ENCODE data around the gene PGAP1.

The PGAP1 gene

DNA sequence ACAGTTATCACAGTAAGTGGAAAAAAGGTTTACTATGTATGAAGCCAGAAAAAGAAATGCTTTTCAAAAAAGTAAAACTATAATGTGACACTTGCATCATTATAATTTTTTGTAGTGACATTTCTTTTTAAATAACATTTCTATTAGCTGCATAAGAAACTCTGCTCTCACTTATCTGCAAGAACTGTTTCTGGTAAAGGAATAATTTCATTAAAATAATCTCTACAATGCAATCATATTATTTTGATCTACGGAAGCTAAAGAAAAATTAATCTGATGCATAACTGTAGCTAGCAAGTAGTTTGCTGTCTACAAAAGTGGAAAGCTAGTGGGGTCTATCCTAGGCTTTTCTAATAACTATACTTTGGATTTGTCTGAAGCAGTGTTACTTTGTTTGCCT lies 50.1 kb downstream of the PGAP1 start:
- DNase-seq = no peak

DNA sequence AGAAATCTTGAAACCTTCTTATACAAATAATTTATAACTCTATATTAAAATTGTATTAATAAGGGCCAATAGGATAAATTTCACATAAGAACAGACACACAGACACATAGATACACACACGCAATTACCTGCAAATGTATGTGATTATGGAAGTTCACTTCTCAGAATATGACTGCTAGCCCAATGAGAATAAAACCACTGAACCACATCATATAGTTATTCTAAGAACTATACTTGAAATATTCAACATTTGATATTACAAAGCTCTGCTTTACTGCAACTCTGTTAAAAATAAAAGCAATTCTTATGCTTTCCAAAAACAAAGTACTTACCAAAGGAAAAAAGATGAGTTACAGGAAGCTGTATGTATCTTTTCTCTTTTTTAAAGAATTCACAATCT lies 51.1 kb downstream of the PGAP1 start:
- DNase-seq = no peak

DNA sequence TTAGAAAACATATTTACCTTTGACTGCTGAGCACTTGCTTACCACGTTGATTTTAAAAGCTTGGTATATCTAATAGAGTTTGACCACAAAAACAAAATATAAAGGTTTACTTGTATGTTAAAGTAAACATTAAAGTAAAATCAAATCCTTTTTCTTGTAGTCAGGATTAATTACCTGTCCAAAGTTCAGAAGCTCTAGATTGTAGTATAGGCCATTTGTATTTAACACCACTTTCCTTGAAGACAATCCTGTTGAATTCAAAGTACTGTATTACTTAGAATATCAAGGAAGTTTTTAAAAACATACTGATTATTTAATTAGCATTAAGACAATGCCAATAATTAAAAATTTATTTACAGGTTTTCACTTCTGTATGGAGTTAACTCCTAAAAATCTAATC lies 53.0 kb downstream of the PGAP1 start:
- no peak for DNase-seq

DNA sequence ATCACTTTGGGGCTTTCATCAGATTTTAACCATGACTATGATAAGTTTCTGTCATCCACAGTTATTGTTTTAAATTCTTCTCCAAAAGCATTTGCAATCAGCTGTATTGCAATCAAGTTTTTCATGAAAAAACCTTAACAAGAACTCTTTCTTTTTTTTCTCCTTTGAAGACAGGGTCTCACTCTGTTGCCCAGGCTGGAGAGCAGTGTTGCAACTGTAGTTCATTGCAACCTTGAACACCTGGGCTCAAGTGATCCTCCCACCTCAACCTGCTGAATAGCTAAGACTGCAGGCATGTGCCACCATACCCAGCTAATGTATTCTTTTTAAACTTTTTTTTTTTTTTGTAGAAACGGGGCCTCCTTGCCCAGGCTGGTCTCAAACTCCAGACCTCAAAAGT lies 71.9 kb downstream of the PGAP1 start:
- no peak for DNase-seq

DNA sequence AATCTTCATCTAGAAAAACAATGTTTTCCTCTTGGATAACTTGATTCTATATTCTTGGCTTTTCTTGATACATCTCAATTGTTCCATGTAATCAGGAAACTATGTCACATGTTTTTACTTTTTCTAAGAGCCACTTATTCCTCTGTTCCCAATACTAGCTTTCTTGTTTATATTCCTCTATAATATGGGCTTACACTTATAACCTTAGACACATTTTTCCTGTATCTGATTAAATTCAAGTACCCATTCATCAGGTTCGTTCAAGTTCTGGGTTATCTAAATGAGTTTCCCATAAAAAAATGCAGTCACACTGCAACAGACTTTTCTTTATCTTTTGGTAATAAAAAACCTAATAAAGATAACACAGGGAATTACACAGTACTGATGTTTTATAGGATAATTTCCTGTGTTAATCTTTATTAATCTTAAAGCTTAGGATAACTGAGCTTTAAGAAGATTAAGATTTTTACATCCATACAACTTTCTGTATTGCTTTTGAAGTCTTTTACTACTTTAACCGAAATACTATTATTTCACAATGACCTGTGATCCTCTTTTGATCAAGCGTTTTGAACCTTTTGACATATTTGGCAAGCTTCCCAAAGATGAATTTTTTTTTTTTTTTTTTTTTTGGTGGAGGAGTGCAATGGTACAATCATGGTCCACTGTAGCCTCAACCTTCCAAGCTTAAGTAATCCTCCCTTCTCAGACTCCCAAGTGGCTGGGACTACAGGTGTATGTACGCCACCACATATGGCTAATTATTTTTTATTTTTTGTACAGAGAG lies 73.0 kb downstream of the PGAP1 start:
- no peak for DNase-seq

DNA sequence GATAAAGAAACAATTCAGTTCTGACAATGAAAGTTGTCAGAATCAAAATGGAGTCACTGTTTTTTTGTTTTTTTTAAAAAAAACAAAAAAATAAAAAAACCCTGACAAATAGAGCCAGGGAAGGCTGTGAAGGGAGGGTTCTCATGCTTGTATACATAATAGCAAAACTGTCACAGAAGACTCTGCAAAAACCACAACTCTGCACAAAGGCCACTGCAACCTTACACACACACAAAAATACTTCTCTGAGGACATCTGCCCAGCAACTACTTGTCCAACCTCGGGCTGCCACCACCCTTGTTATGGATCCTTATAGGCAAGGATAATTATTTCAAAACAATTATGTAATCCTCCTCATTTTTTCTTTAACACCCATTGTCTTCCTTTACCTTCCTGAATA lies 75.4 kb downstream of the PGAP1 start:
- no peak for DNase-seq

DNA sequence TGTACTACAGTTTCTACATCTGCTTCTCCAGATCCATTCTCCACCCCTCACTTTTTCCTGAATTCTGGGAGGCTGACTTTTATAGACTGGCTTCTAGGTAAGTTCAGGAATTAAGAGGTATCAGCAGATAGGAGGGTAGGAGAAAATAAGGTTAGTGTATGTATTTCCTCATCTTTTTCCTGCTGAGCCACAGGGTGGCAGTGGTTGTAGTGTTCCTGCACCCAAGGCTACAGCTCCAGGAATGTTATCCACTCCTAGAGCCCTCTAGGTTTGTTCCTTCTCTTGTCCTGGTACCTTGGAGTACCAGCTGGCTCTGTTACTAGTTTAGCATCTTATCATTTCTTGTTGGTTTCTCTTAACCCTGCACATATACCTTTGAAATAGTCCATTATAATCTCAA lies 76.6 kb downstream of the PGAP1 start:
- no peak for DNase-seq

DNA sequence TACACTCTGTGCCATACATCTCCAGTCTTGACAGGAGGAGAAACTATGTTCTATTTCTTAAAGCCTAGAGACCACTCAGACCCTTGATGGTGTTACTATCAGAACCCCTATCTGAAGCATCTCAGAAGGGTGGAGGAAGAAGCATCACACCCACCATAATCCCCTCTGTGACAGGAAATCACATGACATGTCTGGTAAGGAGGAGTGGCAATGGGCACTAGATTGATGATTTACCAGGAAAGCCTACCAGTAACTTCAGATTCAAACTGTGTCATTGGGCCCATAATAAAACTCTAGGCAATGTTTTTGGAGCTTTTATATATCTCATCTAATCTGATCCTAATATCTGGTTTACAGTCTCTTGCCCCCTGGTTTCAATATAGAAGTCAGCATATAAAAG lies 80.2 kb downstream of the PGAP1 start:
- no peak for DNase-seq

DNA sequence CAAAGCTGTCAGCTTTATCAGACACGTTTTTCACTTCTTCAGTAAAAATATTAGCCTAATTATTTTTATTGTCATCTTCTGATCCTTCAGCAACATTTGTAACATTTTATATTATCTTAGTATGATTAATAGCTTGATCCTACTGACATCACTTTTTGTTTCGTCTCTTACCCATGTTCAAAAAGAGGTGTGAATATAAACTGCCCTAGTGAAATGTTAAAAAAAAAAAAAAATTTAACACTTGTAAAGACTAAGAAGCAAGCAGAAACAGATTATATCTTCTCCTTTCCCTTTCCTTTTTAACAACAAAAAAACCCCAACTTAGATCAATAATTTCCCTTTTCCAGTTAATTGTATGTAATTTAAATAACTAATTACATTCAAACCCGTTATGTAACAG lies 81.1 kb downstream of the PGAP1 start:
- no peak for DNase-seq

DNA sequence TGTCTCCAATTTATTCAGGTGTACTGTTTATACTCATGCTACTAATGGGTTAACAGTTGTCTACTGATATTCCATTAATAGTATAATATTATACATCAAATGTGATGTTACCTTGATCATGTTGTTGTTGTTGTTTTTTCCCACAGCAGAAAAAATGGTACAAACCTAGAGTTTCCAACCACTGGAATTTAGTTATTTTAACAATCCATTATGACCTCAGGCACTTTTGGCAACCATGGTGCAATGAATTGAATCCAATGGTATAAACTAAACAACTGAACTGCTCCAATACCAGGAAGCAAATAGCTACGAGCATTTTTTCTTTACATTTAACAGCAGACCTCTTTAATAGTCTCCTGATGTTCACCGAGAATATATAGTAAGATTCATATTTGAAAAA lies 86.3 kb downstream of the PGAP1 start:
- no peak for DNase-seq

DNA sequence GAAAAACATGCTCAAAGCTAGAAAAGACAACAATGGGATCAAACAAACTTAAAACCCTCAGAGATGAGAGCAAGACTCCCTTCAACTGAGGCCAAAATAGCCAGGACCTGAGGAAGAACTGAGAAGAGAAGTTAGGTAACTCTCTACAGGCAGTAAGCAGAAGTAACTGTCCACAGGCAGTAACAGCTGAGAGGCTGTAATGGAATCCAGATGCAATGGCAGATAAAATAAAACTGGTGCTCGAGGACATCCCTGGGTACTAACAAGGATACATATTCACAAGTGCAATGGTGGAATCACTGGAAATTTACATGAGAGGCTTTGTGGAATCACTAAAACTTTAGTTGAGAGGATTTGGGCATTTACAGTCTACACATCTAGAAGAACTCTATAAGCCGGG lies 86.9 kb downstream of the PGAP1 start:
- no peak for DNase-seq

DNA sequence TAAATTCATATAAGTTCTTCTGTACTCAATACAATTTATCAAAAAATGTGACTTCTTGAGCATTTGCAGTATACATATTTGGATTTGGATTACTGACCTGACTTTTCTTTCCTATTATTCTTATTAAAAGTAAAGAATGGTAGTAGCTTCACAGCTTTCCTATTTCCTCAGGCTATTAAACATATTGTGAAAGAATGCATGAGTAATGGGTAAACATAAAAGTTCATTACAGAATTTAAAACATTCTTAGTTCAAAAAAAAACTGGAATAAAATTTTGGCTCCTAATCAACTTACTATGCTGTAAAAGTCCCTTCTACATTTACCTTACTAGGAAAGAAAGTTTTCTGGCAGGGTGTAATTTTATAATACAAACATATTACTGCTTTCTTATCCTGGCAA lies 90.1 kb downstream of the PGAP1 start:
- DNase-seq = no peak

DNA sequence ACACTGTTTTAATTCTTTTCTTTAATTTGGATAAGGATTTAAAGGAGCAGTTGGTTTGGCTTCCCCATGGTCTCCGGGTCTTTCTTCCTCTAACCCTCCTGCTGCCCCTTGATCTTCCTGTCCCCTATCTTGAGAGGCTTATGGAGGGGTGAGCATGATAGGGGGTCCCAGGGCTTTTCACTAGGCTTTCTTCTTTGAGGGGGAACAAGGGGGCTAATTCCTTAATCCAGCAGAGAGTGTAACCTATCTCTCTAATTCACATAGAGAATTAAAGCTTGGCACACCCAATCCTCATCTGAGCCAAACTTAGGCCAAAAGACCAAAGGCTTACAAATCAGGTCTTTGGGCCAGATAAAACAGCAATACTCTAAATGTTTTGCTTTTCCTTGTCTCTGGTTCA lies 95.8 kb downstream of the PGAP1 start:
- DNase-seq = no peak

DNA sequence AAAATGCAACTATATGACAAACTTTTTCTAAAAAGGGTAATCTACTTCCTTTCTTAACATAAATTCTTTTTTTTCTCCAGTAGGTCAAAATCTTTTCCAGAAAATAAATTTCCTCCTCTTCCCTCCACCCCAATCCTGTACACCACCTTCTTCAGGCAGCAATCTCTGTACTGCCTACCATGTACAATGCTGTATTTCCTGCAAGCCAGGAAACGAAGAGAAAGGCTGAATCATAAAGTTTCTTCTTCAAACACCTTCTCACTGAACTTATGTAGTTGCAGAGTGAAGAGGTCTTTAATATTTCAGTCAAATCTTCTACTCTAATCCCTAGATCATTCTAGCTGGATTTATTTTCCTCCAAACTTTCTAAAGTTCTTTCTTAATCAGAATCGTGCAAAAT lies 99.2 kb downstream of the PGAP1 start:
- no peak for DNase-seq

DNA sequence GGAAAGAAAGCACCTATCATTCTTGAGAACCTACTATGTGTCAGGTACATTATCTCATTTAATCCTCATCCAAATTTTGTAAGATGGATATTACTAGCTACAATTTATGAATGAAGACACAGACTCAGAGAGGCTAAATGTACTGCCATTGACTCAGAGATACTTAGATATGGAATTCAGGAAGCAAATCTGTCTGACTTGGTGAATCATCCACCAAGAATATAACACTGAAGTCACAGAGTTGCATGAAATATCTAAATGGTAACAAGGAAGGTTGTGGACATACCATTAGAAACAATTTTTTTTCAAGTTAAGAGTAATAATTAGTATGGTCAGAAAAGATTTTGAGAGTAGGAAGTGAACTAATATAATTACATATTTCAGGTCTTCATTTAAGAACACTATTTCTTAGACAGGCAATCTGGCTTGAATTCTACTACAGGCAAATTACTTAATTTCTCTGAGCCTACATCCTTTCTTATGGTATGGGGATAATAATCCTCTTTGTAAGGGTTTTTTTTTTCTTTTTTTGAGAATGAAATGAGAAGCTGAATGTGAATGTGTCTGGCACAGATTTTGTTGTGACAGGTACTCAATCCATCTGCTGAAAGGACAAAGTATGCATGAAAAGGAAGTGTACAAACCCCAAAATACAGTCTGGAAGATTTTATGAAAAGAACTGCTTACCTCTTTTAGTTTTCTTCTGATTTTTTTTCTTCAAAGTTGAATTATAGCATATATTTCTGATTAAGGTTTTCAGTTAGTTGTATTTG lies 102.6 kb downstream of the PGAP1 start:
- no peak for DNase-seq

DNA sequence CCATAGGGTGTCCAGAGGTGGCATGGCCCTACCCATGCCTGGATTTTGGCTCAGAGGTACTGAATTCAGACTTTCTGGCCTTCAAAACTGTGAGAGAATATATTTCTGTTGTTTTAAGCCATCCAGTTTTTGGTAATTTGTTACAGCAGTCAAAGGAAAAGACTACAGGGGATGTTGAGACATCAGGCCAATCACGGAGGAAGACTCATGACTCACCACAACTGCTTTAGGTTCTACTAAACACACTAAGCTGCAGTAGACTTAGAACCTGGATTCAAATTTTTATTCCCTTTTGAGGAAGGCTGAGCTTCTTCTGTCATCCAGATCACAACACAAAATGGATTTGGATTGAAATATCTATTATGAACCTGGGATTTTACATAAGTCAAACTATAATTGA lies 105.3 kb downstream of the PGAP1 start:
- no peak for DNase-seq

DNA sequence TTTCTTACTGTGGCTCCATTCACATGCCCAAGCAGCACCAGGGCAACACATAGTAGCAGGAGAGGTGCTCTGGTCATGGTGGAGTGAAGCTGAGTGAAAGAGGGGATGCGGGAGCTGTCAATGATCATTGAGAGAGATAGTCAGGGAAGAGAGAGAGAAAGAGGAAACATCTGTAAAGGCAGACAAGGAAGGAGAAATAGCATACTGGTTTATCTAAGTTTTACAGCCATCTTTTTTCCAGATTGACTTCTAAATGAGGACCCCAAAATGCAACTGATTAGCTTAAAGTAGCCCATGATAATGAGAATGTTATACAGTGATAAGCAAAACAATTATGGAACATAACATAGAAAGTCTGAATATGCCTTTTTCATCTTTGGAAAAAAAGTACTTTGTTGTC lies 117.2 kb downstream of the PGAP1 start, which contains the start of gene C2orf66:
Gene C2orf66 (minus strand): TSS at position 96 of the 400 bp plus-strand sequence. CDS start 19 bp downstream, at position 77.
- DNase-seq = no peak

DNA sequence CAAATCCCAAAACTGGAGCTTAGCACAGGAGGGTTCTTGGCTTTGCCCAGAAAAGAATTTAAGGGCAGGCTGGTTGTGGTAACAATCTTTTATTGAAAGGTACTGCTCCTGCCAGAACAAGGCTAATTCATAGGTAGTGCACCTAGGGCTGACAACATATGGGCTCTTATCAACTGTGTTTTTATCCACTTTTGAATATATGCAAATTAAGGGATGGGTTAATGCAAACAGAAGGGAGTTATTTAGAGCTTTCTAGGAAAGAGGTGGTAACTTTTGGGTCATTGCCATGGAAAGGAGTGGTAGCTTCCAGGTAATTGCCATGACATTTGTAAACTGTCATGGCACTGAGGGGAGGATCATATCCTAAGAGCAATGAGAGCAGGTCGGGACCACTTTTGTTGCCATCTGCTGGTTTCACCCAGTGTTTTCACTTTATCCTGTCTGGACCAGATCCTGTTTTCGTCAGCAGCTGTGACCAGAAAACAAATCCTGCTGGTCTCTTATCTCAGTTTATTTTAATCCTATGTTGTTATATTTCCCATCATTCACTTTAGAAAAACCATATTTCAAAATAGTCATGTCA lies 118.3 kb downstream of the PGAP1 start:
- no peak for DNase-seq

DNA sequence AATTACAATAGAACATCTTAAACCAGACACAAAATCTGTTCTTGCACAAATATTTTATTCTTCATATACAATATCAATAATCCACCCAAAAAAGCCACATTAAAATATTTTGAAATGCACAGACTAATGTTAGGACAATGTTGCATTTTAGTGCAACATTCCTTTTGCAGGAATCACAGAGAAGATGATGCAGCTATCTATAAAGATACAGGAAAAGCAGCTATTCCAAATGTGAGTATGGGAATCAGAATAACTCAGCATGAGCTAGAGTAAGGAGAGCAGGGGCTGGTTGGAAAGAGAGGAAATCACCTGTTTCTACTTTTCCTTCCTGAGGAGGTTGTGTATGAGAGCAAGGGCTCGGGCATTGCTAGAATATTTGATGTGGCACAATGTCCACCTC lies 122.1 kb downstream of the PGAP1 start:
- DNase-seq = no peak

DNA sequence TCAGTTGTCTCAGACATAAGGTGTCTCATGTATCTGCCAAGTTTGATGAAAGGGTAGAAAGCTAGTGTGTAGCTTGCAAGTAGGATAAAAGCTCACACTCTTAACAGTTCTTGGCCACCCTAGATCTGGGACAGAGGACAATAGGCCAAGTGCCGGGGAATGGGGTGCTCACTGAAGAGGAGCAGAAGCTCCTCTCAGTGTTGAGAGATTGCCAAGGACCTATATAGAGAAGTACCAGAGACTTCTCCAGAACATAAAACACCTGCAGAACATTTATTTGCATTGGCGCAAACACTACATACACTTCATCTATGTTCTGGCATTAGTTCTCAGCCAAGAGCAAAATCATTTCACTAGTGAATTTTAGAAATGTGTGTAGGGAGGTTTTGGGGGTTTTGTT lies 124.1 kb downstream of the PGAP1 start:
- no peak for DNase-seq

DNA sequence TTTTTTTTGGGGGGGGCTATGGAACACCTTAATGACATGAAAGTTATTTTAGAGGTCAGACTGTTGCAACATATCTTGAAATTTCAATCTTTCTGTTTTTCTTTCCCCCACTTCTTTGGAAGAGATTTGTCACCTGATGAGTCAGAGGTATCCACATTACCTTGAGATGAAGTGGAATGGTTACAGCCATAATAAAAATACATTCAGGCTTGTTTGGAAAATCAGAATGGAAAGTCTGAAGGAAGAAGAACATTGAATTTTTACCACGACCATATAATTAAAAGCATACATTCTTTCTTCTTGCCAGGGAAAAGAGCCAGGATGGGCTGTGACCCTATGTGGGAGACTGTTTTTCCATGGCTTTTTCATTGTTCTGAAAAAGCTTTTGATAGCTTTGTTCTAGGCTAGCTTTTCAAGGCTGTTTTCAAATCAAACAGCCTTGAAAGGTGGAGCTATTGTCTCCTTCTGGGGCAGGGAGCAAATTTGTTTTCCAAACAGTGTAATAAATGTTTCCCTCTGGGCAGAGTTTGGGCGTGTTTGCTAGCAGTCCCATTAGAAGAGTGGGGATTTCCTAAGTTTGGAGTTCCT lies 124.7 kb downstream of the PGAP1 start:
- DNase-seq = no peak

DNA sequence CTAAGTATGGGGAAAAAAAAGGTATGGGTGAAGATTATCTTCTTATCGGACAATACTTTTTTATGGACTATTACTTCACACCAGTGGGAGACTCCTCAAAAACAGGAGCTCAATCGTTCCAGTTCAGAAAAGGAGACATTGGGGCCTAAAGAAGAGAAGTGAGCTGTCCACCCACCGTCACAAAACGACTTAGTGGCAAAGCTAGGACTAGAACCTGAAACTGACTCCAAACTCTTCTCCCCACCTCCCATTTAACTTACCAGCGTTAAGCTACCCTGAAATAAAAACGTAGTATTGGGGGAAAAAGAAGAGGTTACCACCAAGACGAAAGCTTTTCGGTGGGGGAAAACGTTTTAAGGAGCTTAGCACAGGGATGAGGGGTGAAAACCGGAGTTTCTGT lies 127.5 kb downstream of the PGAP1 start:
- no peak for DNase-seq

DNA sequence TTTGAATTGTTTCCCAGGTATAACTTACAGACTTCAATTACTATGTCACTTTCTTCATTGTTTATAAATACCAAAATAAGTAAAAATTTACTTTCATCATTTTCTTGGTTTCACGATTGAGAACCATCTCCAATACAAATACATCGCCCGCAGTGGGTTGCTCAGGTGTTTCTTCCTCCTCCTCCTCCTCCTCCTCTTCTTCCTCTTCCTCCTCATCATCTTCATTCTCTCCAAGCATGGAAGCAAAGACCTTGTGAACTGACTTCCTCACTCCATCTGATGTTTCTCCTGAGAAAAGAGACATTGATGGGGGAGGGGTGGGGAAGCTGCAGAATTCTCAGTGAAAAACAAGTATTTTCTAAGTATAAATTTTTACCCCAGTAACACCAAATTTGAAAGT lies 133.6 kb downstream of the PGAP1 start:
- no peak for DNase-seq
